ENCODE data around the gene FBXO7.

FBXO7 gene

DNA sequence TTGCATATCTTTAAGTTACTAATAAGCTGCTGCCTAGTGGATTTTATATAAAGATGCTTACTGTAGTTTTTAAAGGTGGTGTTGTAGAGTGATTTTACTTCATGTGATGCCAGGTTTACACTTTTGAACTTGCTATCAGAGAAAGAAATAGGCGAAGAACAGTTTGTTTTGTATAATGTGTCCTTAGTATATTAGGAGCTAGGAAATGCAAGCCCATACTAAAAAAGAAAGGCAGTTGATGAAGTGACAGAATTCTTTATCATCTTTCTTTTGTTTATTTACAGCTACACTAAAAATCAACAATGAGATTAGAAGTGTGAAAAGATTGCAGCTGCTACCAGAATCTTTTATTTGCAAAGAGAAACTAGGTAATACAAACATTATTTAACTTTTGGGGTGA lies 12.8 kb downstream of the FBXO7 start:
- no peak overlapping the region for H3K4me3 ChIP-seq (ENCODE audit: low read length)
- no peak for TF ChIP-seq CTCF (conservative IDR thresholded peaks at IDR 0.05; ENCODE audit: low read length)
- no peak for DNase-seq (ENCODE audit: low read depth)

DNA sequence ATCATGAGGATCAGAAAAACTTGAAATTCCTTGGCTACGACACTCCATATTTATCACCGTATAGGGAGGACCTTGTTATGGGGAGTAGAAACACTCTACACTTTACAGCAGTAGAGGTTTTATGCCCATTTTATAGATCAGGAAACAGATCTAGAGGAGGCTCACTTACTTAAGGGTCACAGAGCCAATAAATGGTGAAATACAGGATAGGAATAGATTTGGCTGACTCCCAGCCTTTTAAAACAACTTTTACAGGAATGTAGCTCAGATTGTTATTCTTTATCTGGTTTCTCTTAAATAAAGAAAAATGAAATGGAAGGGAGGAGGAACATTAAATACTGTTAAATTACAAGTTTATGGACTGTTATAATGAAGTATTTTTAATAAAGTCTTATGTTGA lies 14.8 kb downstream of the FBXO7 start:
- H3K4me3 ChIP-seq (ENCODE audit: low read length), result no peak overlapping the region
- no peak for DNase-seq (ENCODE audit: low read depth)
- no peak for TF ChIP-seq CTCF (conservative IDR thresholded peaks at IDR 0.05; ENCODE audit: low read length)

- TF ChIP-seq CTCF (conservative IDR thresholded peaks at IDR 0.05; ENCODE audit: low read length), result no peak
- H3K4me3 ChIP-seq (ENCODE audit: low read length), result no peak overlapping the region
Observed at GRCh38 chr22:32490279-32490678, 15.7 kb downstream of the FBXO7 start.

GRCh38 chr22:32492111-32492510 lies 17.5 kb downstream of the FBXO7 start:
- H3K4me3 ChIP-seq (ENCODE audit: low read length), result no peak overlapping the region
- no peak for DNase-seq (ENCODE audit: low read depth)
- no peak for TF ChIP-seq CTCF (conservative IDR thresholded peaks at IDR 0.05; ENCODE audit: low read length)

More at GRCh38 chr22:32490279-32490678, 15.7 kb downstream of the FBXO7 start:
- DNase-seq (ENCODE audit: low read depth), result no peak

DNA sequence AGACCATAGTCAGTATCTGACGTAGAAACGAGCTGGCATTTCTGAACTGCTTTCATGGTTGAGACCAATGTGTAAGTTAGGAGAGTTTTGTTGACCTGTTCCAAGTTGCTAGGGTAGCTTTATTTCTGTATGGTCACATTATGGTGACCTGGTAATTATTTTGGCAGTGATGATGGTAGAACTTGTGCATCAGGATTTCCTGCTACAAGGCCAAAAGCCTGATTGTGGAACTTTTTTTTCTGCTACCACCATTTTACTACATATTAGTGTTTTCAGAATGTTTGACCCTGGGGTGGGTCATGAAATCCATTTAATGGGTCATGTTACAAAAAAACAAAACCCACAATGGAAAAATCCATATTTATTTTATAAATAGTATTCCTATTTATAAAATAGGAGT lies 18.9 kb downstream of the FBXO7 start:
- no peak overlapping the region for H3K4me3 ChIP-seq (ENCODE audit: low read length)
- no peak for TF ChIP-seq CTCF (conservative IDR thresholded peaks at IDR 0.05; ENCODE audit: low read length)

GRCh38 chr22:32494971-32495370 lies 20.4 kb downstream of the FBXO7 start:
- H3K4me3 ChIP-seq (ENCODE audit: low read length), result no peak overlapping the region
- no peak for TF ChIP-seq CTCF (conservative IDR thresholded peaks at IDR 0.05; ENCODE audit: low read length)
- no peak for DNase-seq (ENCODE audit: low read depth)

More for the DNA sequence above, 18.9 kb downstream of the FBXO7 start:
- no peak for DNase-seq (ENCODE audit: low read depth)

DNA sequence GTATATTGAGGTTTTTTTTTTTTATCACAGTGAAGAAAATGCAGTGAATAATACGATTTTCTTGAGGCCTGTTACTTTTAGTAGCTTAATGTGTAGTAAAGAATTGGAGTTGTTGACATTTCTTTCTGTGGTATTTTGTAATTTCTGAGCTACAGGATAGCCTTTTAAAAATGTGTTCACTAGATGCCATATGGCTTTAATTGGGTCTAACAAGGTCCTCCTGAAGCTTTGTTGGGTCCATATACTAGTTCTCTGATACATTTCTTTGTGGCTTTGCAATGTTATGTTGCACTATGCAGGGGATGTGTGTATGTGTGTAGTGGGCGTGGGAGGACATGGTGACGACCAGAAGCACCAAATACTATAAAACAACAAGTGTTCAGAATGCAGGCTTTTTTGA lies 25.1 kb downstream of the FBXO7 start:
- TF ChIP-seq CTCF (conservative IDR thresholded peaks at IDR 0.05; ENCODE audit: low read length), result no peak
- DNase-seq (ENCODE audit: low read depth), result peak; percentile 61
- H3K4me3 ChIP-seq (ENCODE audit: low read length), result no peak overlapping the region

Measured in AG10803 (cell line).